ENCODE measurements around the gene MGA.
A peak's percentile ranks its signal among the peaks of the same experiment; 100 is the strongest.

Gene MGA

GRCh38 chr15:41798607-41799487 is 138.6 kb downstream of the MGA start:
- in situ Hi-C loops (cut with MboI; ENCODE audit: low pct_unique_long_range_greater_than_20kb, low sequenced_read_pairs) = no loop called here
- DNase-seq = no peak

- DNase-seq = no peak
- in situ Hi-C loops (cut with MboI; ENCODE audit: low pct_unique_long_range_greater_than_20kb, low sequenced_read_pairs) = no loop called here
These were observed 139.2 kb downstream of the MGA start for GRCh38 chr15:41799488-41799805.

DNA sequence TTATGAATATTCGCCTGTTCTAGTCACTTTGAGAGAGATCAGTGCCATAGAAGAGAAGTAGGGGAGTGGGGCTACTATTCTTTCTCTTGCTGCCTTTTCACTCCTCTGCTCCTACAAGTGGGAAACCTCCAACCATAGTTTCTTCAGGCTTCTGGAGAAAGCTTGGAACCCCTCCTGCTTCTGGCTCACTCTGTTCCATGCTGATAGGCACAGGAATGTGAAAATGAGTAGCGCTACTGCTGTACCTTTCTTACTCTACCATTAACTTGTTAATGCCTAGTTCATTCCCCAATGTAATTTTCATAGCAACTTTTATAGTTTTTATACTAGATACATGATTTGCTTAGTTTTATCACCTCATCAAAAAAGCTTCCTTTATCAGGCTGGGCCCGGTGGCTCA is 141.0 kb downstream of the MGA start:
- in situ Hi-C loops (cut with MboI; ENCODE audit: low pct_unique_long_range_greater_than_20kb, low sequenced_read_pairs) = no loop called here
- no peak for DNase-seq

DNA sequence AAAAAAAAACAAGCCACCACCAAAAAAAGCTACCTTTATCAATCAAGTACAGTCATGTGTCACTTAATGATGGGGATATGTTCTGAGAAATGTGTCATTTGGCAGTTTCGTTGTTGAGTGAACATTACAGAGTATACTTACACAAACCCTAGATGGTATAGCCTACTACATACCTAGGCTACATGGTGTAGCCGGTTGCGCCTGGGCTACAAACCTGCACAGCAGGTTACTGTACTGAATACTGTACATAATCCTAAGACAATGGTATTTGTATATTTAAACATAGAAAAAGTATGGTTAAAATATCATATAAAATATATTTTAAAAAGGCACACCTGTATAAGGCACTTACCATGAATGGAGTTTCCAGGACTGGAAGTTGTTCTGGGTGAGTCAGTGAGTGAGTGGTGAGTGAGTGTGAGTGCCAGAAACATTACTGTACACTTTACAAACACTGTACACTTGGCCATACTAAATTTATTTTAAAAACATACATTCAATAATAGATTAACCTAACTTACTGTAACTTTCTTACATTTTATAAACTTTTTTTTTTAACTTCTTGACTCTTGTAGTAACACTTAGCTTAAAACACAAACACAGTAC is 141.7 kb downstream of the MGA start:
- DNase-seq = no peak
- in situ Hi-C loops (cut with MboI; ENCODE audit: low pct_unique_long_range_greater_than_20kb, low sequenced_read_pairs) = no loop called here

- in situ Hi-C loops (cut with MboI; ENCODE audit: low pct_unique_long_range_greater_than_20kb, low sequenced_read_pairs) = no loop called here
- no peak for DNase-seq
These were observed 144.2 kb downstream of the MGA start for GRCh38 chr15:41804361-41804760.

GRCh38 chr15:41804916-41805666 is 144.9 kb downstream of the MGA start:
- in situ Hi-C loops (cut with MboI; ENCODE audit: low pct_unique_long_range_greater_than_20kb, low sequenced_read_pairs) = no loop called here
- DNase-seq = no peak

- no peak for DNase-seq
- in situ Hi-C loops (cut with MboI; ENCODE audit: low pct_unique_long_range_greater_than_20kb, low sequenced_read_pairs) = no loop called here
These were observed 145.5 kb downstream of the MGA start for GRCh38 chr15:41805711-41806110.

DNA sequence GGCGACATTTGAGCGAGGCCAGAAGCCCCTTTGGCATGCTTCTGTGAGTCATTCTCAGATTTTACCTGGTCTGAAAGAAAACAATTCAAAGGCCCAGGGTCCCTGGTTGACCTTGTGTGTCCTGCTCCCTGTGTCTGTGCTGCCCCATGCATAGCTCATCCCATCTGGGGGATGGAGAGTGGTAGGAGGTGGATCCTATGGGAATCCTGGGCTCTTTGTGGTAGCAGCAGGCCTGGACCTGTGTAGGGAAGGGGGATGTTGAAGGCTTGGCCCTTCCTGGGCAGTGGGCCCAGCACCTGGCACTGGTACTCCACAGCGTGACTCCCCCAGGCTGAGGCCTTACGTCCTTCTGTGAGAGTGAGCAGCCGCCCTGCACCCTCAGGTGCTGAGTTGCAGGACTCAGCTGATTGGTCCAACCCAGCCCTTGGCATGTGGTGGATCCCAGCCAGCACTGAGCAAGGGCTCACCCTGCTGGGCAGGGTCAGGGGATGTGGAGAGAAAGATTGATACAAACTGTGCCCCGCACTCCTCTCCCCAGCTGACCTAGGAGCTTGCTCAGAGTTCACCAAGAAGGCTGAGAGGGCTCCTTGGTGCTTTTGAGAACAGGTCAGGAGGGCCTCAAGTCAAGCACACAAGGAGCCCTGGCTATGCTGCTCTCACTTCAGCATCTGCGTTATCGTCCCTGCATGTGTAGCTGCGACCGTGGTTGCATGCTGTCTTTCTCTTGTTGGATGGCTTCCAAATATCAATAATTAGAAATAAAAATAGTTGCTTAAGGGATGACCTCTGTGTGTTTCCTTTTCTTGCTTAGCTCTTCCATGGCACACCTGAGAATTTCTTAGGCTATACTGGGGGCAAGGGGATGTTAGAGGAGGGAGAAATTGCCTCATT is 146.3 kb downstream of the MGA start:
- no peak for DNase-seq
- in situ Hi-C loops (cut with MboI; ENCODE audit: low pct_unique_long_range_greater_than_20kb, low sequenced_read_pairs) = no loop called here

DNA sequence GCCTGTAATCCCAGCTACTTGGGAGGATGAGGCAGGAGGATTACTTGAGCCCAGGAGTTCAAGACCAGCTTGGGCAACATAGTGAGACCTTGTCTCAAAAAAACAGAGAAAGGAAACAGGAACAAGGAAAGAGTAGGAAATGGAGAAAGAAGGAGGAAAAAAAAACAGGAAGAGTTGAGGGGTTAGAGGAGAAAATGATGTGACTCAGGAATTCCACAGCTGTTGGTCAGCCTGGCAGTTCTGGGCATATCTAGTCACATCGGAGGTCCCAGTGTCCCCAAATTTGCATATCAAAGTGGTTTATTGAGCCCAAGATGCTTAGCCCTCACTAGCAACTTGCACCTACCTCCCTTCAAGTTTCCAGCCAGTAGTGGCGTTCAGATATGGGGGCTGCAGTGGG is 148.9 kb downstream of the MGA start:
- in situ Hi-C loops (cut with MboI; ENCODE audit: low pct_unique_long_range_greater_than_20kb, low sequenced_read_pairs) = no loop called here
- no peak for DNase-seq

- in situ Hi-C loops (cut with MboI; ENCODE audit: low pct_unique_long_range_greater_than_20kb, low sequenced_read_pairs) = no loop called here
- DNase-seq = peak; percentile 82
These were observed 149.5 kb downstream of the MGA start for GRCh38 chr15:41809526-41810220.

DNA sequence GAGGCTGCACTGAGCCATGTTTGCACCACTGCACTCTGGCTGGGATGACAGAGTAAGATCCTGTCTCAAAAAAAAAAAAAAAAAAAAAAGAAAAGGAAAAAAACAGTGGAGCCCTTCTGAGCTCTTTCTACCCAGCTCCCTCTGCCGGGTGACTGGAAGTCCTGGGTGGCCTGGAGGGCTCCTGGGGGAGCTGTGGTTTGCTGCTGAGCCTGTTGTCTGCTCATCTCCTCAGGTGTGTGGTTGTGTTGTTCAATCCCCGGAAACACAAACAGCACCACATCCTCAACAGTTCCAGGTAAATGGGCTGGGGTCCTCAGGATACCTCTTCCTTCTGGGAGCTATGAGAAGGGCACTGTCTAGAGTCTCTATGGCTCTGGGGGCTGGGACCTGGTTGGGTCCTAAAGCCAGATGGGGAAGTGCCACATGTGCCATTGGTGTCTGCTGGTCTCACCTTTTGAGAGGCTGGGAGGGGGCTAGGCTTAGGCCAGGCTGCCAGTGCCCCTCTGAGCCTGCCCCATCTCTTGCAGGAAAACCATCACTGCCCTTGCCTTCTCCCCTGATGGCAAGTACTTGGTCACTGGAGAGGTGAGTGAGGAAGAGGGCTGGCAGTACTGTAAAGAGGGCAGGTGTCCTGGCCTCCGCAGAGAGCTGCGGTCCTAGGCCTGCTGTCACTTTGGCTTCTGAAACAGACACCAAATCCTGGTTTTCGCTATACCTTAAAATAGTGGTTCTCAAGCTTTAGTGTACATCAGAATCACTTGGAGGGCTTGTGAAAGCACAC is 150.6 kb downstream of the MGA start:
- in situ Hi-C loops (cut with MboI; ENCODE audit: low pct_unique_long_range_greater_than_20kb, low sequenced_read_pairs) = no loop called here
- no peak for DNase-seq

- DNase-seq = peak; percentile 89
- in situ Hi-C loops (cut with MboI; ENCODE audit: low pct_unique_long_range_greater_than_20kb, low sequenced_read_pairs) = no loop called here
These were observed 151.4 kb downstream of the MGA start for GRCh38 chr15:41811432-41812195.

DNA sequence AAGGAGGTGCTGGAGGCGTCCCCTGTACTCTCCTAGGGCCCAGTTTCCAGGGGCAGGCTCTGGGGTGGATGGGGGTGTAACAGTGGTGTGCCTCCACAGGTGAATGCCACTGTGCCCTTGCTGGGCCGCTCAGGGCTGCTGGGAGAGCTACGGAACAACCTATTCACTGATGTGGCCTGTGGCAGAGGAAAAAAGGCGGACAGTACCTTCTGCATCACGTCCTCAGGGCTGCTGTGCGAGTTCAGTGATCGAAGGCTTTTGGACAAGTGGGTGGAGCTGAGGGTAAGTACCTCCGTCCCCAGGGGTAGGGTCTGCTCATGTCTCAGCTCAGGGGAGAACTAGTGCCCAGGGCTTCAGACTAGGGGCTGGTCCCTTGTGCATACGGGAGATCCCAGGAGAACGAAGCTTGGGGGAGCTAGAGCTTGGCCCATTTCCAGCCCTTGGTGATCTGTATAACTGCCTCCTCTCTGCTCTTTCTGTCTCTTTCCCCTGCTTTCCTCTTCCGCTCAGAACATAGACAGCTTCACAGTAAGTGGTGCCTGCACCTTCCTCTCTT is 152.7 kb downstream of the MGA start:
- in situ Hi-C loops (cut with MboI; ENCODE audit: low pct_unique_long_range_greater_than_20kb, low sequenced_read_pairs) = no loop called here
- no peak for DNase-seq

GRCh38 chr15:41813426-41813825 is 153.2 kb downstream of the MGA start:
- in situ Hi-C loops (cut with MboI; ENCODE audit: low pct_unique_long_range_greater_than_20kb, low sequenced_read_pairs) = no loop called here
- no peak for DNase-seq

GRCh38 chr15:41814534-41814933 is 154.3 kb downstream of the MGA start:
- no peak for DNase-seq
- in situ Hi-C loops (cut with MboI; ENCODE audit: low pct_unique_long_range_greater_than_20kb, low sequenced_read_pairs) = no loop called here

DNA sequence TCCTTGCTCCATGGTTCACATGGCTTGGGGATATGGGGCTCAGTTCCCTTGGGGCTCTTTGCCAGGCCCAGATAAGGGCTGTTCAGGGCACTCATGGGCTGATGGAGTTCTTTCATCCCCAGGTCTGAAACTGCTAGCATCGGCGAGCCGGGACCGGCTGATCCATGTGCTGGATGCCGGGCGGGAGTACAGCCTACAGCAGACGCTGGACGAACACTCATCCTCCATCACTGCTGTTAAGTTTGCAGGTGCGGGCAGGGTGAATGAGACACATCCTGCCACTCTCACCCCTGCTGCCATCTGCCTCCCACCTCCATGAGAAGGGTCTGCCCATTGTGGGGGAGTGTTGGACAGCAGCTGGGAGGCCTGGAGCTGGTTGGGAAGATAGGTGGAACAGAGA is 156.6 kb downstream of the MGA start:
- no peak for DNase-seq
- in situ Hi-C loops (cut with MboI; ENCODE audit: low pct_unique_long_range_greater_than_20kb, low sequenced_read_pairs) = no loop called here

GRCh38 chr15:41817327-41817726 is 157.1 kb downstream of the MGA start:
- in situ Hi-C loops (cut with MboI; ENCODE audit: low pct_unique_long_range_greater_than_20kb, low sequenced_read_pairs) = no loop called here
- DNase-seq = no peak
